Body of pancreas (tissue), 4 donors: ENCODE results near the gene PRSS33.

ENCODE experiments used
- POLR2A ChIP-seq, 3 donors: fragments of 450-650 bp; IDR thresholded peaks; one replicate each; pipeline ENCODE4 v1.6.1; 2016; ENCODE audit warnings: antibody characterized with exemption in 3 of 3, mild to moderate bottlenecking in 2 of 3
- TF ChIP-seq, protein P1 (sequence below), 7 experiments: fragments of 450-650 bp in 4 of 7; fragments of 200-600 bp in 3 of 7; sonication (generic) in 3 of 7; IDR thresholded peaks; one replicate each; pipeline ENCODE4 v1.5.1; 2016 to 2019; ENCODE audit warnings: antibody characterized with exemption in 7 of 7

DNA sequence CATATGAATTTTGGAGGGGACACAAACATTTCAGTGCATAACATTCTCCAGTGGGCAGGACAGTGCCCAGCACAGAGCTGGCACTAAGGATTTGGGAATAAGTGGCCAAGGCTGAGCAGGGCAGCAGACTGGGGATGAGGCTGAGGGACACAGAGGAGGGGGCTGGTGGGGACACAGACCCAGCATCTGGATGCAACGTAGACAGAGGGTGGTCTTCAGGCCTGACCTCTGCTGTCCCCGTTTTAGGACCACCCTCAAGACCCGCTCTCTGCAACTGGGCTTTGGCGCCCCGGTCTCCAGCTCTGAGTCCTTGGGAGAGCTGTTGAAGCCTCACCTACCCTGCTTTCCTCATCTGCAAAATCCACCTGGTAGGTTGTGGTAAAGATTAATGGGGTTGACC lies 3.3 kb upstream of the PRSS33 start:
- TF ChIP-seq, protein P1, sequence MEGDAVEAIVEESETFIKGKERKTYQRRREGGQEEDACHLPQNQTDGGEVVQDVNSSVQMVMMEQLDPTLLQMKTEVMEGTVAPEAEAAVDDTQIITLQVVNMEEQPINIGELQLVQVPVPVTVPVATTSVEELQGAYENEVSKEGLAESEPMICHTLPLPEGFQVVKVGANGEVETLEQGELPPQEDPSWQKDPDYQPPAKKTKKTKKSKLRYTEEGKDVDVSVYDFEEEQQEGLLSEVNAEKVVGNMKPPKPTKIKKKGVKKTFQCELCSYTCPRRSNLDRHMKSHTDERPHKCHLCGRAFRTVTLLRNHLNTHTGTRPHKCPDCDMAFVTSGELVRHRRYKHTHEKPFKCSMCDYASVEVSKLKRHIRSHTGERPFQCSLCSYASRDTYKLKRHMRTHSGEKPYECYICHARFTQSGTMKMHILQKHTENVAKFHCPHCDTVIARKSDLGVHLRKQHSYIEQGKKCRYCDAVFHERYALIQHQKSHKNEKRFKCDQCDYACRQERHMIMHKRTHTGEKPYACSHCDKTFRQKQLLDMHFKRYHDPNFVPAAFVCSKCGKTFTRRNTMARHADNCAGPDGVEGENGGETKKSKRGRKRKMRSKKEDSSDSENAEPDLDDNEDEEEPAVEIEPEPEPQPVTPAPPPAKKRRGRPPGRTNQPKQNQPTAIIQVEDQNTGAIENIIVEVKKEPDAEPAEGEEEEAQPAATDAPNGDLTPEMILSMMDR (IDR thresholded peaks at IDR 0.05), result no peak
- no peak for TF ChIP-seq POLR2A (IDR thresholded peaks at IDR 0.05)
